Activated naive CD4-positive, alpha-beta T cell treated with anti-CD3 and anti-CD28 coated beads, Interleukin-2, amount 50 U/mL, for 72 hours (primary cell): Measurements from ENCODE around the gene TMEM269. TPM values are rescaled to one million over a fixed set of nuclear protein-coding genes. Genes with fewer than 3 reads are reported as not detected.
A peak's percentile ranks its signal among the peaks of the same experiment; 100 is the strongest.
"Not testable (repeated sequence)": the region's sequence is repeated elsewhere in the genome, so short reads cannot be mapped to it uniquely, and the experiment has no call there.

ENCODE experiments used
- ATAC-seq, 2 donors: fragments of 150-1000 bp; cut with Tn5 transposase; 2 replicates each; pipeline ENCODE4 v1.10.0; 2021; ENCODE audit warnings: mild to moderate bottlenecking in 2 of 2, moderate library complexity in 2 of 2
- DNase-seq, 2 donors: peaks; one replicate each; pipeline ENCODE4 v3.0.0; 2021 to 2022; ENCODE audit warnings: low spot score in 2 of 2
- H3K27ac Mint-ChIP-seq, 2 donors: one replicate each; pipeline ENCODE4 v1.8.0; 2022; ENCODE audit warnings: mild to moderate bottlenecking in 2 of 2, mixed read lengths in 2 of 2
- H3K36me3 Mint-ChIP-seq, 2 donors: one replicate each; pipeline ENCODE4 v1.8.0; 2022; ENCODE audit warnings: mixed read lengths in 2 of 2
- H3K9me3 Mint-ChIP-seq, 2 donors: one replicate each; pipeline ENCODE4 v1.8.0; 2022; ENCODE audit warnings: mixed read lengths in 2 of 2
- total RNA-seq, 2 donors: library from RNA; stranded (reverse); gene quantifications; one replicate each; pipeline ENCODE4 v1.2.3, GENCODE V29; 2022

TMEM269 gene
- total RNA-seq, 2 donors from 2014 or later, result 0.53 to 1.7 TPM

DNA sequence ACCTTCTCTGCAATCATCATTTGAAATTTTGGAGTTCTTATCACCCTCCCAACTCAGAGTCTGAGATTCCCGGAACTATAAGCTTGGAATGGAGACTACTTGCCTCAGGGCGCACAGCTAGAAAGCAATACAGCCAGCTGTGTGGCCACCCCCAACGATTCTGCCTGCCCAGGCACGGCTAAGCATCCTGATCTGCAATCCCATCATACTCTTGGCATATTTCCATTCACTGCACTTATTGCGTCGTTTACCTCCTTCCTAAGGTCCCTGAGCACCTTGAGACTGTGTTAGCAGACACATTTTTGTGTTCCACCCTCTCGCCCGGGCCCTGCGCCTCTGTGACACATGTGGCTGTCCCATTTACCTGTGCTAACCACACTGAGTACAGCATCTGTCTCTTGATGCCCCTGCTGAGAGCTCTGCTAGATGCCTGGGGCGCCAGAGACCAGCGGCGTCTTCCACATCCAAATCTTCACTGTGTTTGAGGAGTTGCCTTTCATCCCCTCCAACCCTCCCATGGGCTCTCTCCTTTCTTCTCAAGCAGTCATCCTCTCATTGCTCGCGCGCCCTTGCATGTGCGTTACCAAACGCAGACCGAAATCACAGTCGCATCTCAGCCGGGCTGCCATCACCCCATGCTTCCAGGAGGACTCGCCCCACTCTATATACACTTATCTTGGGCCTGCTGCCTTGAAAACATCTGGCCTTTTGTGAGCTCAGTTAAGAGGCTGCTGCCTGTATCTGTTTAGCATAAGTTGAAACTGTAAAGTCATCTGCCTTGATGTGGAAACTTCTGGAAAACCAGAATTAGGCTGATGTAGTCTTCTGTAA is 41.3 kb upstream of the TMEM269 start:
- H3K27ac Mint-ChIP-seq, result peak overlapping the region in 1 of 2 donors; percentile 4
- no peak for DNase-seq
- ATAC-seq, result no peak

DNA sequence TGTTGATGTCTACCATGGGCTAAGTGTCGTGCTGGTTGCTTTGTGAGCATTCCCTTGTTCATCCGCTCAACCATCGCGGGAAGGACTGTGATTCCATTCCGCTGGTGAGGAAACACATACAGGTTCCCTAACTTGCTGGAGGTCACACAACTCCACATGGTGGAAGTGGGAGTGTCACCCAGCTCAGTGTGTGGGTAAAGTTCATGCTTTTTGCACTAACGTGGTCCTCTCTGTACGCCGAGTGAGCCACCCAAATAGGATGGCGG is 40.7 kb upstream of the TMEM269 start:
- Mint-ChIP-seq H3K27ac (no peak overlapping the region), H3K9me3 (no peaks in the 10 kb centered on the region), H3K36me3 (no peaks in the 10 kb centered on the region)
- no peak for DNase-seq
- no peak for ATAC-seq

More for the DNA sequence above, 41.3 kb upstream of the TMEM269 start:
- Mint-ChIP-seq H3K36me3 (no peaks in the 10 kb centered on the region), H3K9me3 (no peaks in the 10 kb centered on the region)

DNA sequence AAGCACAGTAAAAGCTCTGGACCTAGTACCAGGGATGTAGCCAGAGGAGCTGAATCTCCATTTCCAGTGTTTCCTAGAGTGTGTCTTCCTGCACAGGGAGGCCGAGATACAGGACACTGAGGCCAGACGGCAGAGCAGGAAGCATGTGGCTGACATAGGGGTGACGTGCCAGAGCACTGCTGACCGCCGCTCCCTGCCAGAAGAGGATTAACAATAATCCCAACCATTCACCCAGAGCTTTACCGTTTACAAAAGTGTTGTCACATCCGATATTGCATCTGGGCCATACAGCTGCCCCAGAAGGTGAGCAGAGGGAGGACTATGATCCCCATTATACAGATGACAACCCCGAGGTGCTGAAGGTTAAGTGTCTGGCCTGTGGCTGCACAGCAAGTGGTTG is 38.9 kb upstream of the TMEM269 start:
- H3K27ac Mint-ChIP-seq, result no peak overlapping the region
- no peaks in the 10 kb centered on the region for H3K9me3 Mint-ChIP-seq
- no peaks in the 10 kb centered on the region for H3K36me3 Mint-ChIP-seq
- no peak for ATAC-seq
- no peak for DNase-seq

DNA sequence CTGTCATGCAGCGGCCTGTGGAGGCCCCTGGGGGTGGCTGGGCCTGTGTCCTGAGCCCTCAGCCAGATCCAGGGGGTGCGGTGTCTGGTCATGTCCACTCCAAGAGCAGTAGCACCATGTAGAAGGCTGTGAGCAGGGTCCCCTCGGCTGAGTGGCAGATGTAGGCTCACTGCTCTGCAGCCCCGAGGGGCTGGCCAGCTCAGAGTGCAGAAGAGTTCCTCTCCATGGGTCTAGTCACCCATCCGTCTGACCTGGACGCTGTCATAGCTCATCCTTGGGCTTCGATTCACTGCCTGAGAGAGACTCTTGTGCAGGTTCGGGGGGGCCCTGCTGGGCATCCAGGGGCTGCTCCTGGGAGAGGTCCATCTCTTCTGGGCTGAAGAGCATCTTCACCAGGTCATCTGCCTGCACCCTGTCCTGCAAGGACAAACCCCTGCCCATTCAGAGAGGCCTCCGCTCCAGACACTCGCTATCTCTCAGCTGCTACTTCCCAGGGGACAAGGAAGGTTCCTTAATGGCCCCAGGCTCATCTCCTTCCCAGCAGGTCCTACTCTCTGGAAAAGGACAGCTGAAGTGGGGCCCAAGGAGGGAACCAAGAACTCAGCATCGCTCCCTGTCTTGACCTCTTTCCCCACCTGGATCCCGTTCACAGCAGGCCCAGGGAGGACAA is 38.2 kb upstream of the TMEM269 start:
- peaks cover 1 to 2% of the 10 kb centered on the region in 2 donors for H3K36me3 Mint-ChIP-seq
- H3K27ac Mint-ChIP-seq, result no peak overlapping the region
- DNase-seq (peak in 1 of 2 donors; percentile 42), ATAC-seq (no peak)
- H3K9me3 Mint-ChIP-seq, result no peaks in the 10 kb centered on the region

- Mint-ChIP-seq H3K9me3 (no peaks in the 10 kb centered on the region), H3K27ac (no peak overlapping the region), H3K36me3 (peaks cover 7 to 8% of the 10 kb centered on the region in 2 donors)
- peak; percentile 36 to 67 for ATAC-seq
- DNase-seq, result peak; percentile 35 to 53
Observed at GRCh38 chr1:42747125-42747524, 37.7 kb upstream of the TMEM269 start.

GRCh38 chr1:42748021-42748420 is 36.8 kb upstream of the TMEM269 start:
- ATAC-seq (no peak), DNase-seq (peak in 1 of 2 donors; percentile 31)
- Mint-ChIP-seq H3K36me3 (peaks cover 7 to 17% of the 10 kb centered on the region in 2 donors), H3K9me3 (no peaks in the 10 kb centered on the region), H3K27ac (no peak overlapping the region)

GRCh38 chr1:42748461-42749410 is 36.1 kb upstream of the TMEM269 start:
- no peaks in the 10 kb centered on the region for H3K9me3 Mint-ChIP-seq
- DNase-seq (peak in 1 of 2 donors; percentile 37), ATAC-seq (no peak)
- peaks cover 7 to 20% of the 10 kb centered on the region in 2 donors for H3K36me3 Mint-ChIP-seq
- H3K27ac Mint-ChIP-seq, result peak overlapping the region in 1 of 2 donors; percentile 81

DNA sequence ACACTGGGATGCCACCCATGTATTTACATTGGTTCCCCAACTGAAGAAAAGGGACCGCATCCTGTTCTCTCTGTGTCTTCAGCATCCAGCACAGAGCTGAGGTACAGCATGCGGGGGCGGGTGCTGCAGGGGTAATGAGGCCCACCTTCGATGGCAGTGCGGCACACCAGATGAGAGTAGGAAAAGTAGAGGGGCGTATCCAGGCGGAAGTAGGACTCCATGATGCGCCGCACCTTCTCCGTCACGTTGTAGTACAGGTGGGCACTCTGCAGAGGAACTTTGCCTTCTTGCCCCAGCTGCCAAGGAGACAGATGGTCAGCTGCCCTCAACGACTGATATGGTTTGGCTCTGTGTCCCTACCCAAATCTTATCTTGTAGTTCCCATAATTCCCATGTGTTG is 34.8 kb upstream of the TMEM269 start:
- DNase-seq (no peak), ATAC-seq (no peak)
- H3K27ac Mint-ChIP-seq, result no peak overlapping the region
- peaks cover 11 to 20% of the 10 kb centered on the region in 2 donors for H3K36me3 Mint-ChIP-seq
- H3K9me3 Mint-ChIP-seq, result no peaks in the 10 kb centered on the region

GRCh38 chr1:42751511-42752070 is 33.2 kb upstream of the TMEM269 start:
- H3K36me3 Mint-ChIP-seq, result peaks cover 11 to 20% of the 10 kb centered on the region in 2 donors
- H3K27ac Mint-ChIP-seq, DNase-seq, ATAC-seq, H3K9me3 Mint-ChIP-seq: not testable (repeated sequence)

GRCh38 chr1:42752284-42752683 is 32.5 kb upstream of the TMEM269 start:
- no peak for DNase-seq
- Mint-ChIP-seq H3K9me3 (no peaks in the 10 kb centered on the region), H3K36me3 (peaks cover 11 to 24% of the 10 kb centered on the region in 2 donors)

DNA sequence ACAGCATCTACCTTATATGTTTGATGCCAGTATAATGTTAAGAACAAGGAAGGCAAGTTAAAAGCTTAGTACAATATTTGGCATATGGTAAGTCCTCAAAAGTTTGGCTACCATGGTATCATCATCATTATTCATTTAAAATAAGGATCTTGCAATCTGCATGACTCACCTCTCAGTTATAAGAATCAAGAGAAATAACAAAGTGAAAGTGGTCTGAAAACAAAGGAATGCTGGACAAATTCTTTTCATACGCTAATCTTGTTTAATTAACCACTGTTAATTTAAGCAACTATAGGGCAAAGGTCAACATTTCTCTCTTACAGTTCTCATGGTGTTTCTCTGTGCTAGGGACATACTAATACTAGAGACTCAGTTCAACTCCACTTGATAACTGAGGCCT is 31.7 kb upstream of the TMEM269 start:
- Mint-ChIP-seq H3K36me3 (peaks cover 11 to 24% of the 10 kb centered on the region in 2 donors), H3K27ac (peak overlapping the region in 1 of 2 donors; percentile 56), H3K9me3 (no peaks in the 10 kb centered on the region)
- no peak for DNase-seq
- no peak for ATAC-seq

More at GRCh38 chr1:42752284-42752683, 32.5 kb upstream of the TMEM269 start:
- H3K27ac Mint-ChIP-seq, result no peak overlapping the region
- ATAC-seq, result no peak

DNA sequence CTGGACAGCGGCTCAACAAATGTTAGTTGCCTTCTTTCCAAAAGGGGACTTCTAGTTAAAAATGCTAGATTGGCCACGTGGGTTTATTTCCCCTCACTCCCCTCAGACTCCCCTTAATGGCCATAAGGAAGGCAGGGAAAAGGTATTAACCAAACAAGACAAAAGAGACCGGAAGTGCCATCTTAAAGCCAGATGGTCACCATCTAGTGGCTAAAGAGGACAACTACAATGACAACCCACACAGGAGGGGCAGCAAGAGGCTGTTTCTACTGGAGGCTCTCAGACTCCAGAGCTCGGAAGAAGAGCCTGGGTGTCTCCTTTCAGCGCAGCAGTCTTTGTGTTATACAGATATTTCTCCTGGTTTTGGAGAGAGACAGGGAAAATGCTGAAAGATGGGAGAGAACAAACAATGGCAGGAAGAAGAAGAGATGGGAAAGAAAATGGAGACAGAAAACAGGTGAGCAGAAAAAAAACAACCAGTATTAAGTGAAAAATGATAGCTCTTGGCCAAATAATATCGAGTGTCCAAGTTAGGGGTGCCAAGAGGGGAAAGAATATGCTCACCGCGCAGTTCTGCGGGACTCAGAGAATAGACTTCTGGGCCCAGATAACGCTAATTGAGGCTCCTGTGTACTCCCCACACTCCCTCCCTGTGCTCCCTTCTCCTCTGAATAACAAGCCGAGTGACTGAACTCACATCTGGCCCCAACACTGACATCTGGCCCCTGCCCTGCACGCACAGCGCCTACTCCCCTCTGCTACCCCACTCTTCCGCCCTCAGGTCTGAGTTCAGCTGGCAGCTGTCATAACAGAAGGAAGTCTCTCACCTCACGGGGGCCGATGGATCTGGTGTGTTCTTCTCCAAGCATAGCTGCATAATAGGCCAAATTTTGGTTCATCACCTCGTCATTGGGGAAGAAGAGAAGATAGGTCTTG is 27.6 kb upstream of the TMEM269 start:
- peak; percentile 37 to 61 for ATAC-seq
- no peak for DNase-seq
- H3K36me3 Mint-ChIP-seq, result peaks cover 4 to 15% of the 10 kb centered on the region in 2 donors
- H3K9me3 Mint-ChIP-seq, result no peaks in the 10 kb centered on the region
- peak overlapping the region in 1 of 2 donors; percentile 1 for H3K27ac Mint-ChIP-seq

GRCh38 chr1:42757892-42758275 is 26.9 kb upstream of the TMEM269 start:
- DNase-seq, result no peak
- Mint-ChIP-seq H3K27ac (no peak overlapping the region), H3K9me3 (no peaks in the 10 kb centered on the region), H3K36me3 (peaks cover 4 to 9% of the 10 kb centered on the region in 2 donors)
- no peak for ATAC-seq

DNA sequence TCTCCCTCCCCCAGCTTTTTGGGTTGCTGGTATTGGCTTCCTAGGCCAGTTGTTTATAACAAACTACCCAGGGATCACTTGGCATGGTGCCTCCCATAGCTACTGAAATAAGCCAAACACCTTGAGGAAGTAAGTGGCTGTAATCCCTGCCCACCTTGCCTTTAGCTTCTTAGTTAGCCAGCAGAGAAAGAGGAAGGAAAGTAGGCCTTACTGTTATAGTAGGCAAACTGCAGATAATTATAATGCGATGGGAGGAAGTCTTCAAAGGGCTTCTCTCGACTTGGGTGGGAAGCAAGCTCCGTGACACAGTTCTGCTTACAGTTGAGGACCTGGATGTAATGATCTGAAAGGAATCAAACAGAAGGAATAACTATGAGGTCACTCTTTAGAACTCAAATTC is 26.1 kb upstream of the TMEM269 start:
- no peak for ATAC-seq
- no peaks in the 10 kb centered on the region for H3K9me3 Mint-ChIP-seq
- H3K27ac Mint-ChIP-seq, result no peak overlapping the region
- peaks cover 4% of the 10 kb centered on the region in 2 donors for H3K36me3 Mint-ChIP-seq
- DNase-seq, result no peak

- ATAC-seq, result no peak
- Mint-ChIP-seq H3K9me3 (no peaks in the 10 kb centered on the region), H3K27ac (no peak overlapping the region), H3K36me3 (peaks cover 4% of the 10 kb centered on the region in 2 donors)
- no peak for DNase-seq
Observed at GRCh38 chr1:42759114-42759513, 25.7 kb upstream of the TMEM269 start.
